ENCODE data around the gene SPATC1L.

The SPATC1L gene

GRCh38 chr21:46128933-46129571 lies 55.2 kb downstream of the SPATC1L start:
- no peak for DNase-seq (ENCODE audit: low read depth)
- no peak for TF ChIP-seq CTCF (IDR thresholded peaks at IDR 0.05; ENCODE audit: control insufficient read depth, extremely low read depth, insufficient read depth)
- no peak overlapping the region for H3K4me3 ChIP-seq (ENCODE audit: low read depth, low read length)

GRCh38 chr21:46128106-46128932 lies 55.9 kb downstream of the SPATC1L start:
- no peak overlapping the region for H3K4me3 ChIP-seq (ENCODE audit: low read depth, low read length)
- DNase-seq (ENCODE audit: low read depth) = no peak
- no peak for TF ChIP-seq CTCF (IDR thresholded peaks at IDR 0.05; ENCODE audit: control insufficient read depth, extremely low read depth, insufficient read depth)

- TF ChIP-seq CTCF (IDR thresholded peaks at IDR 0.05; ENCODE audit: control insufficient read depth, extremely low read depth, insufficient read depth) = no peak
- H3K4me3 ChIP-seq (ENCODE audit: low read depth, low read length) = no peak overlapping the region
- DNase-seq (ENCODE audit: low read depth) = no peak
These were observed 56.8 kb downstream of the SPATC1L start for GRCh38 chr21:46127239-46128105.

GRCh38 chr21:46126309-46127238 lies 57.7 kb downstream of the SPATC1L start:
- H3K4me3 ChIP-seq (ENCODE audit: low read depth, low read length) = no peak overlapping the region
- DNase-seq (ENCODE audit: low read depth) = no peak
- TF ChIP-seq CTCF (IDR thresholded peaks at IDR 0.05; ENCODE audit: control insufficient read depth, extremely low read depth, insufficient read depth) = no peak

- no peak overlapping the region for H3K4me3 ChIP-seq (ENCODE audit: low read depth, low read length)
- TF ChIP-seq CTCF (IDR thresholded peaks at IDR 0.05; ENCODE audit: control insufficient read depth, extremely low read depth, insufficient read depth) = no peak
- no peak for DNase-seq (ENCODE audit: low read depth)
These were observed 58.4 kb downstream of the SPATC1L start for GRCh38 chr21:46125846-46126301.
